Fibroblast of skin of right biceps (primary cell): ENCODE measurements around the gene F10.

Experiments used
- DNase-seq: peaks from one replicate; pipeline ENCODE4 v3.0.0-alpha.2; 2013

F10 gene

DNA sequence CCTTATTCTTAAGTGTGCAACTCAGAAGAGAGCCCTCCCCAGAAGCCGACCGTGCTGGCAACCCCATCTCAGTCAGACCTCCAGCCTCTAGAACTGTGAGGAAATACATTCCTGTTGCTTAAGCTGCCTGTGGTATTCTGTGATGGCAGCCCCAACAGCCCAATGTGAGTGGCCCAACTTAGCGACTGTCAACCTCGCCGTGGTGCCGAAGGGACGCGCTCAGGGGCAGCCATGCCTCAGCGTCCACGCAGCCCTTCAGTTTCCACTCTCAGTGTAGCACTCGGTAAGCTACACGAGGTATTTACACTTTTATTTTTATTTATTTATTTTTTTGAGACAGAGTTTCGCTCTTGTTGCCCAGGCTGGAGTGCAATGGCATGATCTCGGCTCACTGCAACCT is 54.2 kb downstream of the F10 start:
- DNase-seq, result no peak

DNA sequence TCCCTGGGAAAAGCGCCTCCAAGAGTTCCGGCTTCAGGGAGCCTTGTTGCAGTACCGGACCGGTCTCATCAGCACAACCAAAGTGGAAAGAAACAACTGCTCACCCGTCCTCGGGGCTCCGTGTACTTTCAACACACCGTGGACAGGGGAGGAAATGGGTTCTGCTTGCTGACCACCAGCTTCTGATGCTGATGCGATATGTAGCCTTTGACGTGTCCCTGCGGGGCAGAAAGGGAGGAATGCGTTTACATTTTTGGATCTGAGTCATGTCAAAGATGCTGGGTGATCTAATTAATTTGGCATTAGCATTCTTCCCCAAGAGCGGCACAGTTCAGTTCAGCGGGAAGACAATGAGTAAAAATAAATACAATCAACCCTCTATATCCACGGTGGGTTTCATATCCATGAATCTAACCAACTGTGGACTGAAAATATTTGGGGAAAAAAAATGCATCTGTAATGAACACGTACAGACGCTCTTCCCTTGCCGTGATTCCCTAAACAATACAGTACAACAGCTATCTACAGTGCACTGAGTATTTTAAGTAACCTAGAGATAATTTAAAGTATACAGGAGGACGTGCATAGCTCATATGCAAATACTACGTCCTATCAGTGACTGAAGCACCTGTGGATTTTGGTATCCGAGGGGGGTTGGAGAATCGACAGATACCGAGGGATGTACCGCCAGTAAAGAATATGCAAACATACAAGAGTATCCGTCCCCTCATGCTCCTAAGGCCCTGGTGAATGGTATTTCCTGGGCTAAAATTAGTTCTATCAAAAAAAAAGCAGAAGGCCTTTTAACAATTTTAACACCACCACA is 55.7 kb downstream of the F10 start:
- peak; percentile 95 for DNase-seq

DNA sequence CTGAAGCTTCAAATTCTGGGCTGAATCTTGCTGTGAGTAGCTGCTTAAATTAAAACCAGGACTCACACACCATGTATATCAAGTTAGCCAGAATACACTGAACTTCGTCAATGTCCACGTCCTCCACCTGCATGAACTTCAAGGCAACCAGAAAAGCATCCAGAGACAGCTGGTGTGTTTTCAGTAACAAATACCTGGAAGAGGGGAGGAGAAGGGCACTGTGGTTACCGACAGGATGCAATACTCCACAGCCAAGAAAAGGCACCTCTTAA is 56.2 kb downstream of the F10 start:
- DNase-seq, result no peak

DNA sequence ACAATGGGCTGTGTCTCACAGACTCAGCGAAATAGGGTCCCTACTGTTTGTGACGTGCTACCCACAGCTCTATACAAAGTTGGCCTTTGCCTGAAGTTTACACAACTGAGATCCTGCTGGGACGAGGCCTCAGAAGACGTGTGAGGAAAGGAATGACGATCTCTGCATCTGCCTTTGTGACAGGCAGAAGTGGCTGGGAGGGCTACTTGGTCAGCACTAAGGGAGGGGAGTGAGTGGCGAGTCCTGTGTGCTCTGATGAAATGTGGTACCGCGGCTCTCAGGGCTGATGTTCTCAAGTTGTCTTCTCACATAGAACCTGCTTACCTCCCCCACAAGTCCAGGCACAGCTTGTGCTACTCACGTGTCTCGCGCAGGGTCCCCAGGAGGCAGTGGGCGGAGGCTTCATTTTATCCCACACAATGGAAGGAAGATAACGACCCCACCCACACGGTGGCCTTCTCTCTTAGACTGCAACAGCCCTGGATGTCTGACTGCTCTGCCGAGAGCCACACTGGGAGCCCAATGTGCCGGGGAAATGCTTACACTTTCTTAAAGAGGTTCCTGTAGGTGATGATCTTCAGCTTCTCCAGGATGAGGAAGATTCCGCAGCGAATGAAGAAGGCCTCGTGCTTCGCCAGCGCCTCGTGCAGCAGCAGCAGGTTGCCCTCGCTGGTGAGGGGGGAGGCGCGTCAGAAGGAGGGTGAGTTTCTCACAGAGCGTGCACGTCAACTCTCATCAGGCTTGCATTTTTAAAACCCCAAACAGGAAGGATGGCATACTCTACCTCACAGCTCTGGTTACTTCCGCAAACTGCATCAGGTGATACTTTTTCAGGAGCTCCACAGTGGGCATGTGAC is 57.0 kb downstream of the F10 start:
- no peak for DNase-seq

DNA sequence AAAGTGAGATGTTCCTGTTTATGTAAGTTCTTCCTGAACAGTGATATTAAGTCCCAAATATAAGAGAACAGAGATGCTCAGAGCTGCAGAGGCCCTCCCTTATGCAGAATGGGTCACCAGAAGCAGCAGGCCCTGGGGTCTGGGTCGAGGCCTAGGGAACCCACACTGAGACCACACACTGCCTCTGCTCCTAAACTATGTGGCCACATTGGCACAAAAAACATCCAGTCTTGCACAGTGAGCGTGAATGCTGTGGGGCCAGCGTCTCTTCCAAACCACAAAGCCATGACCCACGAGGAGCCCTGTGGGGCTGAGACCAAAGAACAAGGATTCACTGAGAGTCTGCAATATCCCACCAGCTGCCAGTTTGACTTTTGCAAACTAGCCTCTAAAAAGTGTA is 59.4 kb downstream of the F10 start:
- DNase-seq, result no peak

DNA sequence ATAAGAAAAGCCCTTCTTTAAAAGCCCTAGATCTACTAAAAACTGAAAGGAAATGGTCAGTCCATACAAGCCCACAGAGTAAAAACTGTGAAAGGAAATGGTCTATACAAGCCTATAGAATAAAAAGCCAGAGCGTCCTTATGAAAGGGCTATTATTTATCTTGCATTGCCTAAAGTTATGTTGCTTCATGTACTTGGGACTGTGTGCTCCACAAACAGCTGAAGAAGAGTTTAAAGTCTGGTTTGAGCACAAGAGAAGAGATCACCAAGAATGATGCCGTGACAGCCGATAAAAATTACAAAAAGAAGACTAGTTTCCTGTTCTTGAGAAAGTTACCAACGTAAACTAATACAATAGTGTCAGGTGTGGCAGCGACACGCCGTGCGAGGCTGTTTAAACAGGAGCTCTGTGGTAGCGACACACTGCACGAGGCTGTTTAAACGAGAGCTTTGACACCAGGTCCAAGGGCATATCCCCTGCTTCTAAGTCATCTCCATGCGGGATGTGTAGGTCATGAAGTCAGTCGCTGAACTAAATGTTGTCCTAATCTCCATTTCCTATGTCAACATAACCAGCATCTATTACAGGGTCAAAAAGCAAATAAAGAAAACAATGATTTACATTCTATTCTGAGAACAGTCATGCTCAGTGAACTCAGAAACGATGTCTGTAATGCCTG is 61.0 kb downstream of the F10 start:
- DNase-seq, result no peak

DNA sequence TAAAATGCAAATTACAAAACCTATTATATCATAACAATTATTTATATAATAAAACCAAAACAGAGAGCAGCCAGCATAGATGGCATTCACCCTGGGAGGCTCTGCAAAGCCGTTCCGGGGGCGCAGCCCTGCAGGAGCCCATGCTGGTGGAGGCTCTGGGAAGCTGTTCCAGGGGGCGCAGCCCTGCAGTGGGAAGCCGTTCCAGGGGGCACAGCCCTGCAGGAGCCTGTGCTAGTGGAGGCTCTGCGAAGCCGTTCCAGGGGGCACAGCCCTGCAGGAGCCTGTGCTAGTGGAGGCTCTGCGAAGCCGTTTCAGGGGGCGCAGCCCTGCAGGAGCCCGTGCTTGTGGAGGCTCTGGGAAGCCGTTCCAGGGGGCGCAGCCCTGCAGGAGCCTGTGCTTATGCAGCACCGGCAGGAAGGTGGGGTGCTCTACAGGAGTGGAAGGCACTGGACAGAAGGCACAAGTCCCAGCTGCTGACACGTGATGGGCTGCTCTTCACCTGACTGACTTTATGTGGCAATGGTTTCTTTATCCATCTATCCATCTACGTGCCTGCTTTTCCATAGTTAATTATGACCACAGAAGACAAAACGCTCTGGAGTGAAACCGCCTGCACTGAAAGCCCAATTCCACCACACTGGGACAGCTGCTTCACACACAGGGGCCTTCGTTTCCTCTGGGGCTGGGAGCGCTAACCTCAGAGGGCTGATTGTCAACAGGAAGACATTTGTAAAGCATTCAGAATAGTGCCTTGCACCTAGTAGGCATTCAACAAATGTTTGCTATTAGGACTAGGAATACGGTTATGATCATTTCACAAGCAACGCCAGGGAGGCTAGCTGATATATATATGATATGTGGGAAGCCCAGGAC is 62.2 kb downstream of the F10 start:
- no peak for DNase-seq

DNA sequence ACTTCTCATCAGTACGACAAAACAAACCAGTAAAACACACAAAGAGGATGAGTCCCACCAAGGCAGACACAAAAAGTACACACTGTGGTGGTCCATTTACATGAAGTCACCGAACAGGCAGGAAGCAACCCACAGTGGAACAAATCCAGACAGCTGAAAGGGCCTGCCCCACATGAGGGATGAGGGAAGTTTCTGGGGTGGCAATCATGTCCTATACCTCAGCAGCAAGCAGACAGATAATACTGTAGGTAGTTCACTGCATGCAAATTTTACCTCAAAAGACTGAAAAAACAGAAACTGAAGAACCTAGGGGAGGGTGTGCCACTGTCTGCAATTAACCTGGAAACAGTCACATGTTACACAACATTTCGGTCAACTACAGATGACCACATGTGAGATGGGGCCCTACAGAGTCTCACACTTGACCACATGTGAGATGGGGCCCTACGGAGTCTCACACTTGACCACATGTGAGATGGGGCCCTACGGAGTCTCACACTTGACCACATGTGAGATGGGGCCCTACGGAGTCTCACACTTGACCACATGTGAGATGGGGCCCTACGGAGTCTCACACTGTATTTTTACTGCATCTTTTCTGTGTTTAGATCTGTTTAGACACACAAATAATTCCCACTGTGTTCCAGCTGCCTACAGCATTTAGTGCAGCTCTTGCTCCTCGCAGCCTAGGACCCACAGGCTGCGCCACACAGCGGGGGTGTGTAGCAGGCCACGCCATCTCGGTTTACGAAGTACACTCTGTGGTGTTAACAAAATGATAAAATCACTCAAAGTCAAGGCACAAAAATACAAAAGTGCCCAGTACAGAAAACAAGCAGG is 63.7 kb downstream of the F10 start:
- no peak for DNase-seq

DNA sequence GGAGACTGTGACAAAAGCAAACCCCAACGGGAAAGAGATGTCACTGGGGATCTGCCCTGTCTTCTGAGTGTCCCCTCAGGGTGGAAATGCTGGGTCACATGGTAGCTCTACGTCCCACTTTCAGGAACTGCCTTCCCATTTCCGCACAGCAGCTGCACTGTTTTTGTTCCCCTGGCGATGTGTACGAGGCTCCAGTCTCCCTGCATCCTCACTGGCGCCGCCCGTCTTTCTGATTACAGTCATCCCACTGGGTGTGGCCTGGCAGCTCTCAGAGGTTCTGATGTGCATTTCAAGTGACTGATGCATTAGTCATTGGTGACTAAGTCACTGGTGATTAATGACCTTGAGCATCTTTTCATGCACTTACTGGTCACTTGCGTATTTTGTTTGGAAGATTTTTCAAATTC is 64.7 kb downstream of the F10 start:
- DNase-seq, result peak; percentile 100

DNA sequence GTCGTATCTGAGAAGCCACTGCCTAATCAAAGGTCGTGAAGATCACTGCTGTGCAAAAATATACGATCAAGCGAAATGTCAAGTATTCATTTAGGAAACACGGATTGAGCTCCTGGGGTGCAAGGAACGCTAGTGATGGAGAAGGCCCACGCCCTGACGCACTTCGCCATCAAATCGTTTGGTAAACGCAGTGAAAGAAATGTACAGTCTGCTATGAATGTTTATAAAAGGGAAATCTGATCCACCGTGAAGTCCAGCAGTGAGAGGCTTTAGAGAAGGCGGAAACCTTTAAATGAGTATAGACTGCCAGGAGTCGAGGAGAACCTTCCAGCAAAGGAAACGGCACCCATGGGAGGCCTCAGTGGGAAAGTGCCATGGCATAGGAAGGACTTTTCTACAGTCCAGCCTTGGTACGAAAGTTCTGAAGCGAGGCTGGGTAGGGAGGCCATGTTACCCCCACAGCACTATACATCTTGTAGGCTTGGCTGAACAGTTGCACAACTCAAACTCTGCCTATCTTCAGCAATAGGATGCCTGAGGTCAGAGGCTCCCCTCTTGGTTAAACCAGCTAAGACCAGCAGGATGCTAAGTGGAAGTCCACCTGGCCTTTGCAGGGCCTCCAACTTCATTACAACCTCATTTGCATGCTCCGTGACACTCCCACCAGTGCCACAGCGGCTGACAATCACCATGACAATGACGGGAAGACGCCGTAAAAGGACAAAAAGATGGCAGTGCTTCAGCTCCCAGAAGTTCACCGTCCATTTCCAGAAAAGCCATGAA is 65.5 kb downstream of the F10 start:
- DNase-seq, result no peak

DNA sequence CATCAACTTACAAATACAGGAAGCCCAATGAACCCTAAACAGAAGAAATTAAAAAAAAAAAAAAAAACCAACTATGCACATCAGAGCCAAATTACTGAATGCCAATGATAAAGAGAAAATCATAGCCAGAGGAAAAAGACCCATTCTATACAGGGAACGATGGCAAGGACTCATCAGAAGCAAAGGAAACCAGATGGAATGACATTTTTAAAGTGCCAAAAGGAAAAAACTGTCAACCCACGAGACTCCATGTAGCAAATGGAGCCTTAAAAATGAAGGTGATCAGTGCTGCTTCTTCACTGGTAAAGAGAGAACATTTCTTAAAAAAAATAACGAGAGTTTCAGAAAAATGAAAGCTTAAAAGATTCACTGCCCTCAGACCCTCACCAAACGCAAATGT is 67.6 kb downstream of the F10 start:
- no peak for DNase-seq

DNA sequence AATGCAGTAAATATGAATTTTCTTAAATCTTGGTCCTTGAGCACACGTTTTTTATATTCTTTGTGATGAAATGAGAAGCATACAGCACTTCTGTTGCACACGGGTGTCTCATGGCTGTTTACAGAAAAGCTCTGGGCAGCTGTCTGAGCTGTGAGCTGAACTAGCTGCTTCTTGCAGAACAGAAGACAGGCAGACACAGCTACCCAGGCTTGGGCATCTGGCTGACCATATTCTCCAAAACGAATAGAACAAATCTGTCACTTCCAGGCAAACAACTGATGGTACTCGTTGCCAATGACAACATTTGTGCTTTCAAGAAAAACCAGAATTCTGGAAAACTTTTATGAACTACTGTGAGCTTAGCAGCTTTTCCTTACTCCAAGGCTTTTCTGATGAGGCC is 69.7 kb downstream of the F10 start:
- no peak for DNase-seq

DNA sequence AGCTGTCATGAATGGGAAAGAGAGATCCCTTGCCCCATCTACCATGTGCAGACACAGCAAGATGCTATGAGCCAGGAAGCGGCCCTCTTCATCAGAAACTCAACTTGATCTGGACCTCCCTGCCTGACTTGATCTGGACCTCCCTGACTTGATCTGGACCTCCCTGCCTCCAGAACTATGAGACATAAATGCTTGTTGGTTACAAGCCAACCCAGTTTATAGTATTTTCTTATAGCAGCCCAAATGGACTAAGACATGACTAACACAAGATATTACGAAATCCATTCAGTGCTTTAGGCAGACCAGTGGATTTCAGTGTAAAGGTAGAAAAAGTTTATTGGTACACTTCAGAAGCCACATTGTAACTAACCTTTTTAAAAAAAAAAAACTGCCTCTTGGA is 70.3 kb downstream of the F10 start:
- DNase-seq, result peak; percentile 61

DNA sequence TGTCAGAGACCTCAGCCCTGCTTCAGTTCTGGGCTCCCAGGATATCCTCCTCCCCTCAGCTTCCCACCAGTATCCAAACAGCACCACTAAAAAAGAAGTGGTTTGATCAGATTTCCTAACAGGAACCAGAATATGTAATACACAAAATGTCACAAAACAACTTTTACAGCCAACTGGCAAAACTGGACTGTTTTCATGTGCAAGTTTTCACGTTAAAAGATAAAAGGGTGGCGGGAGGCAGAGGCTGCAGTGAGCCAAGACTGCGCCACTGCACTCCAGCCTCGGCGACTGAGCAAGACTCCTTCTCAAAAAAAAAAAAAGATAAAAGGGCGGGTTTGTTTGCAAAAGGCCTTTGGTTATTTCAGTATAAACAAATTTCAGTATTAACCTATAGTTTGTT is 72.8 kb downstream of the F10 start:
- no peak for DNase-seq

DNA sequence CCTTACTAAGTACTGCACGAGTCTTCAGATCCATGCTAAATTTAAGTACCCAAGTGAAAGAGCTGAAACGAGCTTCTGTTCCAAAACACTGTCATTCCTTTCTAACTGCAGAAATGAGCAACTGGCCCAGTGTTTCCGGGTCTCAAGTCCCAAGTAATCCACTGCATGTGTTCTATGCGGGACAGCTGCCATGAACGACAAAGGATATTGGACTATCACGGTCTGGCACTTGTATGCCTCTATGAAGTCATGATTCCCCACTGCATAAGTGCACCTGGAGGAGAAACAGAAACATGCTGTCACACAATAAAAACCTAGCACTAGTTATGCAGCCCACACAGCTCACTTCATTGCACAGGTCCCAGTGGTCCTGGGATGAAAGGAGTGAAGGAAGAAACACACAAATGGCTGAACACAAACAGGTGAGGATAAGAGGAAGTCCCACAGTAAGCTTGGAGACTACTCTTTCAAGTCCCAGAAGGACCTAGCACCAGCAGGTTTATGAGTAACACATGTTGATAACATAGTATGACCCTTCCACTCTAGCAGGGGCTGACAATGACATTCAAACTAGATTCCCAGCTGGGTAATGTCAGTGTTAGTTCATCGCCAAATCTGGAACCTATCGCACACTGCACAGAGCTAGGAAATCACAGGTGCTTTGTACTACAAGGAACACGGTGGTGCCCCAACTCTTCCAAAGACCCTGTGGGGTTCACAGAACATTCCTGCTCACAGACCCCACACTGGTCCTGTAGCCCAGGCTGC is 74.6 kb downstream of the F10 start:
- no peak for DNase-seq
